Tibial nerve (tissue), 4 donors: ENCODE results near the gene EPB41.

ENCODE experiments used
- CTCF ChIP-seq, 5 experiments: fragments of 200-600 bp in 3 of 5; fragments of 450-650 bp in 2 of 5; sonication (generic) in 3 of 5; IDR thresholded peaks; one replicate each; pipeline ENCODE4 v1.5.1; 2016 to 2019; ENCODE audit warnings: antibody characterized with exemption in 5 of 5, mild to moderate bottlenecking in 3 of 5, moderate library complexity in 2 of 5
- EP300 ChIP-seq, 2 donors: sonication (generic); formaldehyde crosslinking; IDR thresholded peaks; one replicate each; pipeline ENCODE4 v1.6.1; 2017; ENCODE audit warnings: antibody characterized with exemption in 2 of 2, mild to moderate bottlenecking in 1 of 2
- POLR2A ChIP-seq, 2 donors: fragments of 450-650 bp; IDR thresholded peaks; one replicate each; pipeline ENCODE4 v1.6.1; 2017; ENCODE audit warnings: antibody characterized with exemption in 2 of 2, mild to moderate bottlenecking in 2 of 2, moderate library complexity in 2 of 2

GRCh38 chr1:28889357-28889756 lies 25.0 kb upstream of the EPB41 start:
- TF ChIP-seq POLR2A (IDR thresholded peaks at IDR 0.05), result no peak
- no peak for TF ChIP-seq CTCF (IDR thresholded peaks at IDR 0.05)
- no peak for TF ChIP-seq EP300 (IDR thresholded peaks at IDR 0.05)
